Epithelial cell of proximal tubule (primary cell): Measurements from ENCODE around the gene MTOR. TPM values are rescaled to one million over a fixed set of nuclear protein-coding genes. Genes with fewer than 3 reads are reported as not detected.
"Not testable (repeated sequence)": the region's sequence is repeated elsewhere in the genome, so short reads cannot be mapped to it uniquely, and the experiment has no call there.

Experiments used
- DNase-seq: peaks from one replicate; pipeline ENCODE4 v3.0.0-alpha.2; 2011; ENCODE audit warnings: low read depth
- H3K4me3 ChIP-seq: 2 replicates; pipeline ENCODE4 v1.5.1; 2011; ENCODE audit warnings: low read depth, mild to moderate bottlenecking, low read length
- total RNA-seq: library from RNA; depleted of rRNA; stranded (reverse); fragments of >200 nt; gene quantifications from 2 replicates; pipeline ENCODE4 v1.2.3, GENCODE V29; 2015
- TF ChIP-seq, protein P1 (sequence below): conservative IDR thresholded peaks from 2 replicates; pipeline ENCODE4 v1.5.1; 2012; ENCODE audit warnings: low read depth, mild to moderate bottlenecking, low read length

The MTOR gene
- total RNA-seq, 1 donor from 2014 or later, result 34.2 TPM

DNA sequence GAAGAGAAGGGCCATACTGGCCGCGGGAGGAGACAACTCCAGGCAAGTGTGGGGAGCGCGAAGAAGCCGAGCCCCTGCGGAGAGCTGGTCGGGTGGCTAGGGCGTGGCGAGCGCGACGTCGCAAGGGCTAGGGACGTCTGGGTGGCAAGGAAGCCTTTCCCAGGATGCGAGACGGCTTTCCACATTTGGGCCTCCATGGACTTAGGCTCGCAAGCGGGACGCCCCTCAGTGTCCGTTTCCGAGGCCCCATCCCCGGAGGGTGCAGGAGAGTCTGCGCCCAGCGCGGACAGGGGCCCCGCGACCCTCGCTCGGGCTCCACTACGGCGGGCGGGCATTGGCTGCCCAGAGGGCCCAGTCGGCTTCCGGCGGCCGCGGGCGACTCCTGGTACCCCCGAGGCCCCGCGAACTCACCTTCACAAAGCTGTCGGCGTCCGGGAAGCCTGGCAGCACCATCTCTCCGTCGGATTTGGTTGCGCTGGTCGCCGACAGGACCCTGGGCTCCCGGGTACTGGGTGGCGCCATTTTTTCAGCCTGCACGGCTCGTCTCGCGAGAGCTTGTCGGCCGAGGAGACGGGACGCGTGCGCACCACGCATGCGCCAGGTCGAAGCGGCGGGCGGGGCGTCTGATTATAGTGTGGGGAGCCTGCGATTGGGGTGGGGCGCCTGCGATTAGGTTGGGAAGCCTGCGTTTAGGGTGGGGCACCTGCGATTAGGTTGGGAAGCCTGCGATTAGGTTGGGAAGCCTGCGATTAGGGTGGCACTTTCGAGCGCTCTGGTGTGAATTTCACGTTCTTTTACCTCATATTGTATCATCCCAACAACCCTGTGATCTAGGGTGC is 162.8 kb downstream of the MTOR start, which contains the start of gene EXOSC10:
TSS of gene EXOSC10 (minus strand) at position 560 of the 839 bp plus-strand sequence. CDS start at position 522, 38 bp downstream.
- peak; percentile 2 for DNase-seq
- peak within 1 kb of the TSS; percentile 98 for H3K4me3 ChIP-seq
- TF ChIP-seq, protein P1, sequence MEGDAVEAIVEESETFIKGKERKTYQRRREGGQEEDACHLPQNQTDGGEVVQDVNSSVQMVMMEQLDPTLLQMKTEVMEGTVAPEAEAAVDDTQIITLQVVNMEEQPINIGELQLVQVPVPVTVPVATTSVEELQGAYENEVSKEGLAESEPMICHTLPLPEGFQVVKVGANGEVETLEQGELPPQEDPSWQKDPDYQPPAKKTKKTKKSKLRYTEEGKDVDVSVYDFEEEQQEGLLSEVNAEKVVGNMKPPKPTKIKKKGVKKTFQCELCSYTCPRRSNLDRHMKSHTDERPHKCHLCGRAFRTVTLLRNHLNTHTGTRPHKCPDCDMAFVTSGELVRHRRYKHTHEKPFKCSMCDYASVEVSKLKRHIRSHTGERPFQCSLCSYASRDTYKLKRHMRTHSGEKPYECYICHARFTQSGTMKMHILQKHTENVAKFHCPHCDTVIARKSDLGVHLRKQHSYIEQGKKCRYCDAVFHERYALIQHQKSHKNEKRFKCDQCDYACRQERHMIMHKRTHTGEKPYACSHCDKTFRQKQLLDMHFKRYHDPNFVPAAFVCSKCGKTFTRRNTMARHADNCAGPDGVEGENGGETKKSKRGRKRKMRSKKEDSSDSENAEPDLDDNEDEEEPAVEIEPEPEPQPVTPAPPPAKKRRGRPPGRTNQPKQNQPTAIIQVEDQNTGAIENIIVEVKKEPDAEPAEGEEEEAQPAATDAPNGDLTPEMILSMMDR, result no peak

DNA sequence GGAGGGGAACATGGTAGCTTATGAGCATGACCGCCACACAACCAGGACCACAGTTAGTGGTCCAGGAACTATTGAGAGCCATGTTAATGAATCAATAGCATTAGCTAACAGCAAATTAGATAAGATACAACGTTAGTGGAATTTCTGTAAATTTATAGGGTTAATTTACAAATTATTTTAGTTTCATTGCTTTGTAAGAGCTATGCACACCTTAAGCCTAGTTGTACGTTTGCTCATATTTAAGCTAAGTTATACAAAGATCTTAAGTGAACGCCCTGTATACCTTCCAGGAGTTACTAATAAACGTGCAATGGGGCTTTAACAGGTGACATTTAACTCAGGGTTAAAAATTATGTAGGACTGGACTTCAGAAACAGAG is 163.4 kb downstream of the MTOR start:
- TF ChIP-seq, protein P1, result no peak
- DNase-seq, result no peak
- peak overlapping the region; percentile 98 for H3K4me3 ChIP-seq

DNA sequence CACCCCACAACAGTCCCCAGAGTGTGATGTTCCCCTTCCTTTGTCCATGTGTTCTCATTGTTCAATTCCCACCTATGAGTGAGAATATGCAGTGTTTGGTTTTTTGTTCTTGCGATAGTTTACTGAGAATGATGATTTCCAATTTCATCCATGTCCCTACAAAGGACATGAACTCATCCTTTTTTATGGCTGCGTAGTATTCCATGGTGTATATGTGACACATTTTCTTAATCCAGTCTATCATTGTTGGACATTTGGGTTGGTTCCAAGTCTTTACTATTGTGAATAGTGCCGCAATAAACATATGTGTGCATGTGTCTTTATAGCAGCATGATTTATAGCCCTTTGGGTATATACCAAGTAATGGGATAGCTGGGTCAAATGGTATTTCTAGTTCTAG is 178.6 kb downstream of the MTOR start:
- not testable (repeated sequence) for DNase-seq, H3K4me3 ChIP-seq

DNA sequence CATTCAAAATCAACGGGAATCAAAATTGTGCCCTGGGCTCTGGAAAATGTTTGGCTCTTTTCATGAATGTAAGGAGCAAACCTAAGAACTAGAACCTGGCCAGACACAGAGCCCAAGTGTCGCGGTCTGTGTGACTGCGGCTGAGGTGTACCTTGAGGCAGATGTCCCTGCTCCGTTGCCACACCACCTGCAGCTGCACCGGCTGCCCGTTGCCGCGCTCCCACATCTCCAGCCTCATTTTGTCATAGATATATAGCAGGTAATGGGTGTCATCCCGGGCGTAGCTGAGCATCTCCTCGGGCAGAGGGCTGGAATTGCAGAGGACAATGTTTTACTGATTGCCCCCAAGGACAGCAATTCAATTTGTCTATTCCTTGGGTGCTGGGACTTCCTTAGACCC is 181.4 kb downstream of the MTOR start:
- no peak for DNase-seq

DNA sequence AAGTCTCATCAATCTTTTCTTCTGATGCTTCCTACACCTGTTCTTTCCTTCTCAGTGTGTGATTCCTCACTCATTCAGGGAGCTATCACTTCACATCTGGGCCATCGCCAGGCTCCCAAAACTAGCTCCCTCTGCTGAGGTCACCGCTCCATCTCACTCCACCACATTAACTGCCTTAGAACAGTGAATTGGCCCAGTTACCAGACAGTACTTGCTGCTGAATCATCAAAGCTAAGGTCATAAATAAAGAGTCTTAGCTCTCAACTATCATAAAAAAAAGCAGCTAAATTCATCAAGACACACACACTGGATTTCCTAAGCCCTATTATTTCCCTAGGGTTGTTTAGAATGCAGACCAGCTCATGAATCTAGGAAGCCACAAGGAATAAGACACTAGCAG is 183.7 kb downstream of the MTOR start:
- no peak for DNase-seq
- no peak overlapping the region for H3K4me3 ChIP-seq
- TF ChIP-seq, protein P1, result no peak

More for the DNA sequence above, 181.4 kb downstream of the MTOR start:
- H3K4me3 ChIP-seq, result no peak overlapping the region
- TF ChIP-seq, protein P1, result no peak

DNA sequence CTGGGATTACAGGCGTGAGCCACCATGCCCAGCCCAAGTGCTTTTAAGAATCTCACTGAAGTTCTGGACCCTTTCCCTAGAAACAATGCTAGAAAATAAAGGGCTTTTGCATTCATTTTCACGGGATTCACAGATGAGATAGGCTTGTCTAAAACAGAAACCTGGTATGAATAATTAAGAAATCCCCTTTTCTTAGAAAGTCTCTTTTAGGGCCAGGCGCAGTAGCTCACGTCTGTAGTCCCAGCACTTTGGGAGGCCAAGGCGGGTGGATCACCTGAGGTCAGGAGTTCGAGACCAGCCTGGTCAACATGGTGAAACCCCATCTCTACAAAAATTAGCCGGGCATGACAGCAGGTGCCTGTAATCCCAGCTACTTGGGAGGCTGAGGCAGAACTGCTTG is 189.0 kb downstream of the MTOR start:
- not testable (repeated sequence) for H3K4me3 ChIP-seq, DNase-seq

DNA sequence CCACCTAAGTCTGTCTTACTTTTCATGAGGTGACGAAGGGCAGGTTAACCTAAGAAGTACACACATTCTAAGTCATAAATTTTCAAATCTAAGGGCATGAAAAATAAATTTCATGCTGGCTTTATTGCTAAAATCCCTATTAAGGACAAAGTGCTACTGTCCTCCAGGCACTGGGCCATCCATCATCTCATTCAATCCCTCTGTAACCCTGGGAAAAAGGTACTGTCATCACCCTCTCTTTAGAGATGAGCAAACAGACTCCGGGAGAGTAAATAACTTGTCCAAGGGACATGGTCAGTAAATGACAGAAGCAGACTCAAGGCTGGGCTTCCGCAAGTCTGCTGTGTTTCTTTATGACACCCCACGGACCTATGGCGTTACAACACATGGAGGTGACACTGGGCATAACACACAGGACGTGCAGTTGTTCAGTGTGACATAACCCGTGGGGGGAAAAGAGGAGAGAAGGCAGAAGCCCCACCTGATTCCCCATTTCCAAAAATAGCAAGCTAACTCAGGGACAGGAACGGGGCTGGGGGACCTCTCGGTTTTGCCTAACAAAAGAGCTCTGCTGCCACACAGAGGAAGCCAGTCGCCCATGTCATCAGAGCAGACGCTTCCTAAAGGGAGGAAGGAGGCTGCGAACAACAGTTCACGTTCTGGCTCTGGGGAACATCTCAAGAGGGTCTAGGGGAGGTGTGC is 190.0 kb downstream of the MTOR start:
- TF ChIP-seq, protein P1, result no peak
- H3K4me3 ChIP-seq, result no peak overlapping the region
- DNase-seq, result no peak
